HCT116 (cell line): ENCODE data around the gene FBXO21. TPM values are rescaled to one million over a fixed set of nuclear protein-coding genes. Genes with fewer than 3 reads are reported as not detected.

ENCODE experiments used
- ATAC-seq: fragments of 200-7000 bp; cut with Tn5 transposase; 2 replicates; pipeline ENCODE4 v1.9.1; 2020; ENCODE audit warnings: mild to moderate bottlenecking, moderate library complexity
- BruUV-seq: library from RNA; stranded (reverse); fragments of 400-500 nt; replicated peaks from 2 replicates; lab custom pipeline; 2021; lab: Mats Ljungman, UMichigan
- CTCF ChIA-PET: fragments of 300-600 bp; sonication (Branson Sonifier 250); formaldehyde crosslinking; loops from one replicate; lab custom pipeline; 2021; ENCODE audit warnings: antibody characterized with exemption; lab: Charles Lee
- POLR2A ChIA-PET: fragments of 300-600, 350-600 bp; sonication (Branson Sonifier 250); formaldehyde crosslinking; loops from one replicate; lab custom pipeline; 2021; ENCODE audit warnings: antibody characterized with exemption; lab: Charles Lee
- RAD21 ChIA-PET, 2 experiments: fragments of 300-600 bp; sonication (Branson Sonifier 250); formaldehyde crosslinking; loops; one replicate each; lab custom pipeline; 2023; ENCODE audit warnings: low total read pairs in 2 of 2; ENCODE audit not compliant: uncharacterized antibody in 2 of 2, unreplicated experiment in 2 of 2, low non-redundant PET in 1 of 2; lab: Charles Lee
- DNase-seq: peaks from one replicate; pipeline ENCODE4 v3.0.0-alpha.2; 2010; ENCODE audit warnings: low read depth, low spot score
- H2AFZ ChIP-seq: fragments of 200-600 bp; shearing (Covaris generic), sonication (generic); 2 replicates; pipeline ENCODE4 v1.6.1; 2017; ENCODE audit warnings: low read depth, mixed run types, mixed read lengths, antibody characterized with exemption, low read length; ENCODE audit not compliant: poor library complexity, severe bottlenecking
- H3K27ac ChIP-seq: 2 replicates; pipeline ENCODE4 v1.5.1; 2012; ENCODE audit warnings: low read depth, low read length
- H3K27me3 ChIP-seq: fragments of 200-600 bp; sonication (generic); 2 replicates; pipeline ENCODE4 v1.6.1; 2016; ENCODE audit warnings: mixed run types, low read length, mixed read lengths; ENCODE audit not compliant: insufficient read depth
- H3K36me3 ChIP-seq, 2 experiments: fragments of 200-500 bp in 1 of 2; fragments of 200-600 bp in 1 of 2; sonication (Bioruptor generic) in 1 of 2; sonication (generic) in 1 of 2; 2 replicates each; pipeline versions ENCODE4 v1.5.1 to v1.6.1; 2014 to 2016; ENCODE audit warnings: low read length in 2 of 2, inconsistent platforms in 1 of 2, mixed read lengths in 1 of 2, mixed run types in 1 of 2; ENCODE audit not compliant: insufficient read depth in 2 of 2, control insufficient read depth in 1 of 2
- H3K4me1 ChIP-seq, 2 experiments: fragments of 200-600 bp in 1 of 2; sonication (generic) in 1 of 2; 2 replicates each; pipeline versions ENCODE4 v1.5.1 to v1.6.1; 2012 to 2017; ENCODE audit warnings: low read length in 2 of 2, inconsistent platforms in 1 of 2, mild to moderate bottlenecking in 1 of 2, mixed read lengths in 1 of 2, mixed run types in 1 of 2, moderate library complexity in 1 of 2; ENCODE audit not compliant: insufficient read depth in 2 of 2, control insufficient read depth in 1 of 2
- H3K4me2 ChIP-seq: fragments of 200-600 bp; sonication (generic); 2 replicates; pipeline ENCODE4 v1.6.1; 2017; ENCODE audit warnings: mixed run types, low read length, mixed read lengths
- H3K4me3 ChIP-seq, 2 experiments: fragments of 200-600 bp in 1 of 2; sonication (generic) in 1 of 2; replicated peaks in 1 of 2; 2 replicates each; pipeline ENCODE4 v1.5.1; 2011 to 2016; ENCODE audit warnings: low read length in 2 of 2, control low read depth in 1 of 2, low read depth in 1 of 2, mild to moderate bottlenecking in 1 of 2, mixed read lengths in 1 of 2, mixed run types in 1 of 2
- H3K79me2 ChIP-seq: fragments of 200-600 bp; sonication (generic); 2 replicates; pipeline ENCODE4 v1.6.1; 2017; ENCODE audit warnings: mild to moderate bottlenecking, mixed run types, low read length, moderate library complexity, mixed read lengths; ENCODE audit not compliant: insufficient read depth
- H3K9ac ChIP-seq: fragments of 200-600 bp; sonication (generic); 2 replicates; pipeline ENCODE4 v1.6.1; 2016; ENCODE audit warnings: low read length, mixed read lengths
- H3K9me2 ChIP-seq: fragments of 200-600 bp; sonication (generic), shearing (Covaris generic); 2 replicates; pipeline ENCODE4 v1.6.1; 2017; ENCODE audit warnings: mixed run types, mild to moderate bottlenecking, moderate library complexity; ENCODE audit not compliant: insufficient read depth
- H3K9me3 ChIP-seq, 2 experiments: fragments of 200-500 bp in 1 of 2; fragments of 200-600 bp in 1 of 2; sonication (Bioruptor generic) in 1 of 2; sonication (generic) in 1 of 2; 2 replicates each; pipeline ENCODE4 v1.6.1; 2014 to 2017; ENCODE audit warnings: low read length in 2 of 2, mixed read lengths in 2 of 2, inconsistent platforms in 1 of 2, low read depth in 1 of 2, mild to moderate bottlenecking in 1 of 2, mixed run types in 1 of 2, moderate library complexity in 1 of 2; ENCODE audit not compliant: control insufficient read depth in 1 of 2, insufficient read depth in 1 of 2
- H4K20me1 ChIP-seq: fragments of 200-600 bp; sonication (generic), shearing (Covaris generic); 2 replicates; pipeline ENCODE4 v1.6.1; 2017; ENCODE audit warnings: mixed run types, mild to moderate bottlenecking, moderate library complexity; ENCODE audit not compliant: insufficient read depth
- CBX3 ChIP-seq: IDR thresholded peaks from 2 replicates; pipeline ENCODE4 v1.6.1; 2012; ENCODE audit warnings: low read depth
- CEBPB ChIP-seq: IDR thresholded peaks from 2 replicates; pipeline ENCODE4 v1.6.1; 2012; ENCODE audit warnings: low read depth
- ELF1 ChIP-seq: IDR thresholded peaks from 2 replicates; pipeline ENCODE4 v1.6.1; 2012; ENCODE audit warnings: low read depth, borderline replicate concordance
- EZH2phosphoT487 ChIP-seq: fragments of 200-600 bp; IDR thresholded peaks from 2 replicates; pipeline ENCODE4 v1.6.1; 2018; ENCODE audit warnings: antibody characterized with exemption, borderline replicate concordance
- FOSL1 ChIP-seq: IDR thresholded peaks from 2 replicates; pipeline ENCODE4 v1.6.1; 2012; ENCODE audit warnings: low read depth
- POLR2A ChIP-seq: IDR thresholded peaks from 2 replicates; pipeline ENCODE4 v1.7.0; 2011; ENCODE audit warnings: borderline replicate concordance; ENCODE audit not compliant: insufficient read depth, insufficient read length; ENCODE audit errors: extremely low read depth
- POLR2AphosphoS5 ChIP-seq: IDR thresholded peaks from 2 replicates; pipeline ENCODE4 v1.6.1; 2011; ENCODE audit warnings: mild to moderate bottlenecking, low read depth, low read length, moderate library complexity
- SIN3A ChIP-seq: IDR thresholded peaks from 2 replicates; pipeline ENCODE4 v1.6.1; 2012; ENCODE audit warnings: low read depth
- SRF ChIP-seq: IDR thresholded peaks from 2 replicates; pipeline ENCODE4 v1.6.1; 2012; ENCODE audit warnings: low read depth
- TCF7L2 ChIP-seq: IDR thresholded peaks from 2 replicates; pipeline ENCODE4 v1.7.0; 2011; ENCODE audit warnings: borderline replicate concordance, inconsistent platforms; ENCODE audit not compliant: insufficient read depth, insufficient read length; ENCODE audit errors: extremely low read depth
- ZFX ChIP-seq: fragments of 450-650 bp; IDR thresholded peaks from 2 replicates; pipeline ENCODE4 v1.6.1; 2017
- ZNF274 ChIP-seq: fragments of 200-500 bp; sonication (Bioruptor generic); IDR thresholded peaks from 2 replicates; pipeline ENCODE4 v1.6.1; 2014; ENCODE audit warnings: mild to moderate bottlenecking, low read depth, low read length, inconsistent platforms
- intact Hi-C: fragments of 100-400 bp; cut with micrococcal nuclease; formaldehyde crosslinking; loops from 2 replicates; pipeline ENCODE4 v1.10.0; 2022
- total RNA-seq: library from RNA; stranded (reverse); gene quantifications from one replicate; pipeline ENCODE4 v1.2.1, GENCODE V29; 2021; ENCODE audit not compliant: unreplicated experiment
- TF ChIP-seq, protein P1 (sequence below), 3 experiments: fragments of 200-600 bp in 1 of 3; sonication (generic) in 1 of 3; IDR thresholded peaks in 2 of 3; conservative IDR thresholded peaks in 1 of 3; 2 replicates each; pipeline ENCODE4 v1.5.1; 2012 to 2017; ENCODE audit warnings: low read depth in 2 of 3, low read length in 2 of 3, antibody characterized with exemption in 1 of 3, borderline replicate concordance in 1 of 3, control low read depth in 1 of 3, mild to moderate bottlenecking in 1 of 3, mixed read lengths in 1 of 3, mixed run types in 1 of 3, moderate library complexity in 1 of 3; ENCODE audit not compliant: insufficient read depth in 1 of 3
- TF ChIP-seq, protein P2 (sequence below): IDR thresholded peaks from 2 replicates; pipeline ENCODE4 v1.6.1; 2012
- TF ChIP-seq, protein P3 (sequence below): IDR thresholded peaks from 2 replicates; pipeline ENCODE4 v1.6.1; 2012

The FBXO21 gene
- total RNA-seq, 1 experiment from 2014 or later = 45.5 TPM

DNA sequence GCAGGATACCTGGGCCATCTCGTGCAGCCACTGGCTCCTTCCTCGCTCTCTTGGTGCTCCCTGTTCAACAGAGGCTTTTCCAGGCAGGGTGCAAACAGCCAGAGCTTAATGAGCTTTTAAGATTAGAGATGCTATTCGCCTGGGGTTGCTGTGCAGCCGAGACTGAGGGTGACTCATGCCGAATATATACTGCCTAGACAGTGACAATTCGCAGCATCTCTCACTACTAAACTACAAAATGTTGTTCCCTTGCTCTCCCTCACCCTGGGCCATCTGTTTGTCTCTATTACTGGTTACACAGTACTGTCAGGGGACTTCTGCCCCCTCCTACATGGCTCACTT, 65.0 kb downstream of the FBXO21 start:
- no peak for TF ChIP-seq POLR2AphosphoS5
- no peak for TF ChIP-seq FOSL1
- no peak for TF ChIP-seq ZNF274
- no peak for TF ChIP-seq ELF1
- TF ChIP-seq POLR2A = no peak
- TF ChIP-seq CBX3 = no peak
- intact Hi-C loops = no loop called here
- no peaks in the 10 kb centered on the region for H3K27me3 ChIP-seq
- H3K4me2 ChIP-seq = peak overlapping the region; percentile 19
- H3K9me2 ChIP-seq = no peaks in the 10 kb centered on the region
- ChIA-PET RAD21 (no interaction called here), CTCF (no interaction called here), POLR2A (no interaction called here)
- H3K36me3 ChIP-seq = no peaks in the 10 kb centered on the region
- no peaks in the 10 kb centered on the region for H4K20me1 ChIP-seq
- no peak overlapping the region for H3K27ac ChIP-seq
- no peak overlapping the region for H3K9ac ChIP-seq
- H2AFZ ChIP-seq = no peak overlapping the region
- peak; percentile 40 for ATAC-seq
- no peak for DNase-seq
- BruUV-seq = no TSS peak
- H3K4me3 ChIP-seq = no peak overlapping the region
- no peaks in the 10 kb centered on the region for H3K79me2 ChIP-seq
- H3K4me1 ChIP-seq = peaks cover 8 to 12% of the 10 kb centered on the region in 2 experiments; a peak in 2 of 4 replicates
- peaks cover 0 to 18% of the 10 kb centered on the region in 2 experiments; a peak in 1 of 4 replicates for H3K9me3 ChIP-seq

DNA sequence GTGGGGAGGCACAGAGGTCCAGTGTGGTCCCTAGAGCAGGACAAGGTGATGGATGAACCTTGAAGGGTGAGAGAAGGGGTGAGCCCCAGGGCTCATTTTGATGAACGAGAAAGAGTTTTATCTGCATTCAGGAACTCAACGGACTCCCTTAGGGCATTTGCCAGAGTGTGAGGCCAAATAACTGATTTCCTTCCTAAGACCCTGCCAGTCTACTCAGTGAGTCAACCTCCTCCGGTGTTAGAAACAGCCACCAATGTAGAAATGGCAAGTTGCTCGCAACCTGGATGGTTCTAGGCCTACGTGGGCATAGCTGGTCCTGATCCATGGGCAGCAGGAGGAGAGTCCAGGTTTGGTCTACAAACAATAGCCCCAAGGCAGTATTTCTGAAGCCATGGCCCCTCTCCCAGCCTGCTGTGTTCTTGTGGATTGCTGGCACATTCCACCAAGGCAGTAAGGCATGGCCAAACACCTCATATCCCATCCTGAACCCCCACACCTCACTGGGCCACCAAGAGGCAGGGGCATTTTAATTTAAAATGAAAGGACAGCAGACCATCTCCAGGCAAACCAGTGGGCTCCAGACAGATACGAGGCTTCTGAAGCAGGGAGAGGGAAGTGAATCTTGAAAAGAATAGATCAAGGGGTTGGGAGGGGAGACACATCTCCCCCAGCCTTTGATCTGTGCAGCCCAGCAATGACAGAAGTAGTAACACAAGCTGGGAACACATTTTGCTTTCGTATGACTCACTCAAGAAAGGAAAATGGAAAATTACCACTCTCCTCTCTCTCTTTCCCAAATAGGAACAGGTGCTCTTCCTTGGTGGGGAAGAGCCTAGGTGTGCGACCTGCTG, 65.6 kb downstream of the FBXO21 start:
- peaks cover 8 to 12% of the 10 kb centered on the region in 2 experiments; a peak in 2 of 4 replicates for H3K4me1 ChIP-seq
- DNase-seq (no peak), ATAC-seq (no peak)
- peaks cover 0 to 18% of the 10 kb centered on the region in 2 experiments; a peak in 1 of 4 replicates for H3K9me3 ChIP-seq
- no peak overlapping the region for H2AFZ ChIP-seq
- H3K4me2 ChIP-seq = peak overlapping the region; percentile 19
- no peaks in the 10 kb centered on the region for H4K20me1 ChIP-seq
- no peak overlapping the region for H3K9ac ChIP-seq
- no peaks in the 10 kb centered on the region for H3K9me2 ChIP-seq
- no peaks in the 10 kb centered on the region for H3K27me3 ChIP-seq
- RAD21 ChIA-PET = no interaction called here
- CTCF ChIA-PET = no interaction called here
- intact Hi-C loops = no loop called here
- no TSS peak for BruUV-seq
- no peak overlapping the region for H3K4me3 ChIP-seq
- POLR2A ChIA-PET = no interaction called here
- H3K27ac ChIP-seq = no peak overlapping the region
- no peaks in the 10 kb centered on the region for H3K79me2 ChIP-seq
- H3K36me3 ChIP-seq = no peaks in the 10 kb centered on the region
- no peak for TF ChIP-seq SRF
- no peak for TF ChIP-seq SIN3A
- TF ChIP-seq ELF1 = no peak
- no peak for TF ChIP-seq ZFX
- TF ChIP-seq EZH2phosphoT487 = no peak
- TF ChIP-seq, protein P1, sequence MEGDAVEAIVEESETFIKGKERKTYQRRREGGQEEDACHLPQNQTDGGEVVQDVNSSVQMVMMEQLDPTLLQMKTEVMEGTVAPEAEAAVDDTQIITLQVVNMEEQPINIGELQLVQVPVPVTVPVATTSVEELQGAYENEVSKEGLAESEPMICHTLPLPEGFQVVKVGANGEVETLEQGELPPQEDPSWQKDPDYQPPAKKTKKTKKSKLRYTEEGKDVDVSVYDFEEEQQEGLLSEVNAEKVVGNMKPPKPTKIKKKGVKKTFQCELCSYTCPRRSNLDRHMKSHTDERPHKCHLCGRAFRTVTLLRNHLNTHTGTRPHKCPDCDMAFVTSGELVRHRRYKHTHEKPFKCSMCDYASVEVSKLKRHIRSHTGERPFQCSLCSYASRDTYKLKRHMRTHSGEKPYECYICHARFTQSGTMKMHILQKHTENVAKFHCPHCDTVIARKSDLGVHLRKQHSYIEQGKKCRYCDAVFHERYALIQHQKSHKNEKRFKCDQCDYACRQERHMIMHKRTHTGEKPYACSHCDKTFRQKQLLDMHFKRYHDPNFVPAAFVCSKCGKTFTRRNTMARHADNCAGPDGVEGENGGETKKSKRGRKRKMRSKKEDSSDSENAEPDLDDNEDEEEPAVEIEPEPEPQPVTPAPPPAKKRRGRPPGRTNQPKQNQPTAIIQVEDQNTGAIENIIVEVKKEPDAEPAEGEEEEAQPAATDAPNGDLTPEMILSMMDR (IDR thresholded peaks at IDR 0.05 in 2 of 3, conservative IDR thresholded peaks at IDR 0.05 in 1 of 3; ENCODE audit: borderline replicate concordance in 1 of 3, insufficient read depth in 1 of 3, low read depth in 2 of 3, low read length in 2 of 3) = no peak
- TF ChIP-seq TCF7L2 = peak; percentile 68
- no peak for TF ChIP-seq CEBPB
- TF ChIP-seq, protein P2, sequence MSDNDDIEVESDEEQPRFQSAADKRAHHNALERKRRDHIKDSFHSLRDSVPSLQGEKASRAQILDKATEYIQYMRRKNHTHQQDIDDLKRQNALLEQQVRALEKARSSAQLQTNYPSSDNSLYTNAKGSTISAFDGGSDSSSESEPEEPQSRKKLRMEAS = no peak
- TF ChIP-seq, protein P3, sequence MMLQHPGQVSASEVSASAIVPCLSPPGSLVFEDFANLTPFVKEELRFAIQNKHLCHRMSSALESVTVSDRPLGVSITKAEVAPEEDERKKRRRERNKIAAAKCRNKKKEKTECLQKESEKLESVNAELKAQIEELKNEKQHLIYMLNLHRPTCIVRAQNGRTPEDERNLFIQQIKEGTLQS = no peak
